ENCODE data around the gene MYO1E.

- TF ChIP-seq CTCF (IDR thresholded peaks at IDR 0.05; ENCODE audit: insufficient read depth, low read length, poor library complexity, severe bottlenecking): no peak
- no peak for TF ChIP-seq EZH2phosphoT487 (conservative IDR thresholded peaks at IDR 0.05; ENCODE audit: low read length)
Measured at GRCh38 chr15:59260090-59260489, 112.6 kb downstream of the MYO1E start.
